KMS-11 (cell line): ENCODE data around the gene PTCD2.

Source experiments
- H2AFZ ChIP-seq: fragments of 200-600 bp; sonication (generic); 2 replicates; pipeline ENCODE4 v1.6.1; 2016; ENCODE audit warnings: antibody characterized with exemption, mixed run types, low read depth
- H3K27ac ChIP-seq: fragments of 200-600 bp; sonication (generic); 2 replicates; pipeline ENCODE4 v1.6.1; 2016; ENCODE audit warnings: mild to moderate bottlenecking, mixed run types
- H3K27me3 ChIP-seq: fragments of 200-600 bp; sonication (generic); 2 replicates; pipeline ENCODE4 v1.6.1; 2017; ENCODE audit warnings: mild to moderate bottlenecking, low read depth, mixed run types, moderate library complexity; ENCODE audit not compliant: insufficient read depth
- H3K36me3 ChIP-seq: fragments of 200-600 bp; sonication (generic); 2 replicates; pipeline ENCODE4 v1.6.1; 2017; ENCODE audit warnings: mild to moderate bottlenecking, mixed run types; ENCODE audit not compliant: insufficient read depth
- H3K4me1 ChIP-seq: fragments of 200-600 bp; sonication (generic); 2 replicates; pipeline ENCODE4 v1.6.1; 2016; ENCODE audit warnings: mild to moderate bottlenecking, low read depth, mixed run types; ENCODE audit not compliant: poor library complexity, severe bottlenecking
- H3K4me2 ChIP-seq: fragments of 200-600 bp; sonication (generic); 2 replicates; pipeline ENCODE4 v1.7.0; 2016; ENCODE audit warnings: mild to moderate bottlenecking, mixed run types
- H3K4me3 ChIP-seq: fragments of 200-600 bp; sonication (generic); IDR thresholded peaks from 2 replicates; pipeline ENCODE4 v1.6.1; 2017; ENCODE audit warnings: low read depth, low read length, mixed read lengths; ENCODE audit not compliant: insufficient read depth
- H3K79me2 ChIP-seq: fragments of 200-600 bp; sonication (generic); 2 replicates; pipeline ENCODE4 v1.6.1; 2016; ENCODE audit warnings: low read depth, mixed run types; ENCODE audit not compliant: insufficient read depth
- H3K9ac ChIP-seq: fragments of 200-600 bp; sonication (generic); 2 replicates; pipeline ENCODE4 v1.6.1; 2016; ENCODE audit warnings: mild to moderate bottlenecking, mixed run types
- H4K20me1 ChIP-seq: fragments of 200-600 bp; sonication (generic); 2 replicates; pipeline ENCODE4 v1.6.1; 2016; ENCODE audit warnings: mild to moderate bottlenecking, mixed run types; ENCODE audit not compliant: insufficient read depth
- TF ChIP-seq, protein P1 (sequence below): fragments of 200-600 bp; sonication (generic); conservative IDR thresholded peaks from 2 replicates; pipeline ENCODE4 v1.6.1; 2017; ENCODE audit warnings: low read depth, mild to moderate bottlenecking, antibody characterized with exemption, low read length, moderate library complexity, mixed read lengths

The PTCD2 gene

GRCh38 chr5:72356361-72356760 is 36.2 kb downstream of the PTCD2 start:
- Histone ChIP-seq H4K20me1 (no peaks in the 10 kb centered on the region), H3K27ac (no peak overlapping the region)

GRCh38 chr5:72358925-72359324 is 38.8 kb downstream of the PTCD2 start:
- peak overlapping the region; percentile 4; the same call in 1 of the 2 replicates for H3K4me2 ChIP-seq
- TF ChIP-seq, protein P1, sequence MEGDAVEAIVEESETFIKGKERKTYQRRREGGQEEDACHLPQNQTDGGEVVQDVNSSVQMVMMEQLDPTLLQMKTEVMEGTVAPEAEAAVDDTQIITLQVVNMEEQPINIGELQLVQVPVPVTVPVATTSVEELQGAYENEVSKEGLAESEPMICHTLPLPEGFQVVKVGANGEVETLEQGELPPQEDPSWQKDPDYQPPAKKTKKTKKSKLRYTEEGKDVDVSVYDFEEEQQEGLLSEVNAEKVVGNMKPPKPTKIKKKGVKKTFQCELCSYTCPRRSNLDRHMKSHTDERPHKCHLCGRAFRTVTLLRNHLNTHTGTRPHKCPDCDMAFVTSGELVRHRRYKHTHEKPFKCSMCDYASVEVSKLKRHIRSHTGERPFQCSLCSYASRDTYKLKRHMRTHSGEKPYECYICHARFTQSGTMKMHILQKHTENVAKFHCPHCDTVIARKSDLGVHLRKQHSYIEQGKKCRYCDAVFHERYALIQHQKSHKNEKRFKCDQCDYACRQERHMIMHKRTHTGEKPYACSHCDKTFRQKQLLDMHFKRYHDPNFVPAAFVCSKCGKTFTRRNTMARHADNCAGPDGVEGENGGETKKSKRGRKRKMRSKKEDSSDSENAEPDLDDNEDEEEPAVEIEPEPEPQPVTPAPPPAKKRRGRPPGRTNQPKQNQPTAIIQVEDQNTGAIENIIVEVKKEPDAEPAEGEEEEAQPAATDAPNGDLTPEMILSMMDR: no peak
- no peaks in the 10 kb centered on the region for H3K79me2 ChIP-seq
- no peak overlapping the region for H3K9ac ChIP-seq
- H4K20me1 ChIP-seq: no peaks in the 10 kb centered on the region
- H2AFZ ChIP-seq: no peak overlapping the region
- H3K4me1 ChIP-seq: peaks cover 9% of the 10 kb centered on the region
- no peak overlapping the region for H3K4me3 ChIP-seq
- H3K36me3 ChIP-seq: no peaks in the 10 kb centered on the region
- no peak overlapping the region for H3K27ac ChIP-seq
- no peaks in the 10 kb centered on the region for H3K27me3 ChIP-seq

More at GRCh38 chr5:72356361-72356760, 36.2 kb downstream of the PTCD2 start:
- Histone ChIP-seq H3K9ac (no peak overlapping the region), H3K36me3 (no peaks in the 10 kb centered on the region), H3K4me2 (no peak overlapping the region), H3K79me2 (no peaks in the 10 kb centered on the region), H2AFZ (no peak overlapping the region), H3K4me3 (no peak overlapping the region), H3K4me1 (peaks cover 9% of the 10 kb centered on the region), H3K27me3 (no peaks in the 10 kb centered on the region)
- TF ChIP-seq, protein P1: no peak

GRCh38 chr5:72359886-72360285 is 39.7 kb downstream of the PTCD2 start:
- Histone ChIP-seq H3K4me3 (no peak overlapping the region), H3K9ac (no peak overlapping the region), H3K4me2 (no peak overlapping the region), H3K27me3 (no peaks in the 10 kb centered on the region), H2AFZ (no peak overlapping the region), H4K20me1 (no peaks in the 10 kb centered on the region), H3K27ac (no peak overlapping the region), H3K4me1 (peaks cover 9% of the 10 kb centered on the region), H3K36me3 (no peaks in the 10 kb centered on the region), H3K79me2 (no peaks in the 10 kb centered on the region)
- TF ChIP-seq, protein P1: no peak

GRCh38 chr5:72363166-72363802 is 43.1 kb downstream of the PTCD2 start:
- Histone ChIP-seq H3K9ac (no peak overlapping the region), H3K79me2 (no peaks in the 10 kb centered on the region), H3K4me3 (no peak overlapping the region), H3K4me2 (no peak overlapping the region), H2AFZ (no peak overlapping the region), H3K4me1 (peaks cover 16% of the 10 kb centered on the region), H3K27me3 (no peaks in the 10 kb centered on the region), H4K20me1 (no peaks in the 10 kb centered on the region), H3K27ac (no peak overlapping the region), H3K36me3 (no peaks in the 10 kb centered on the region)
- TF ChIP-seq, protein P1: no peak
